AG20443 (cell line): ENCODE measurements around the gene RBM45.
"Not testable (repeated sequence)": the region's sequence is repeated elsewhere in the genome, so short reads cannot be mapped to it uniquely, and the experiment has no call there.

Source experiments
- DNase-seq: peaks from one replicate; pipeline ENCODE4 v3.0.0; 2012; ENCODE audit warnings: low spot score, mixed read lengths

RBM45 gene

DNA sequence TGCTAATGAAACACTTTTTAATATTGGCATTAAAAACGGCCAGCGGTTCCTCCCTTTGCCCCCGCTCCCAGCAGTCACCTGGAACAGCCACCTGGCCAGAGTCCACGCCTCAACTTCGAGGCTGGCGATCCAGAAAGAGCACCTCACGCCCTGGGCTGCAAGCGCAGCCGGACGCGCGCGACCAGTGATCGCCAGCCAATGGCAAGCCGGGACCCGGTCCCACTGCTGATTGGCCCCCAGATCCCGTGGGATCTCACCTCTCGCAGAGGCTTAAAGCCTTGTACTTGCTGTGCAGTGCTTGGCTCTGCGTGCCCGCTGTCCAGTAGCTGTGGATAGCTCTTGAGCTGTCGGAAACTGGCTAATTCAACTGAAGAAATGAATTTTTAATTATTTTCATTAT lies 4.1 kb upstream of the RBM45 start:
- no peak for DNase-seq

DNA sequence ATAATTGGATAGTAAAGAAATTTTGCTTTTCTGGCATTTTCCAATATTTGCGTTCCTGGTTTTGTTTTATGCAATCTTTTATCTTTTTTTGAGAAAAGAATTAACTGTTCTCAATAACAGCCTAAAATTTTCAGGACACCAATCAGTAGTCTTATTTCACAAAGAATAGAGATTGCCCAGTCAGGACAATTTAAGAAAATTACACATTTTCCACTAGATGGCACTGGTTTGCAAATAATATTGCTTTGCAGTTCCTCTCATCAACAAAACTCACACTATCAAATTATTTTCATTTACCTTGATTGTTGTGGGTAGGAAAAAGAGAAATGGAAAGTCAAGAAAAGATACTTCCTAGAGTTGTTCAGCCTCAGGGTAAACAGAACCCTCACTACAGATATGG lies 2.4 kb upstream of the RBM45 start:
- DNase-seq = peak; percentile 56

DNA sequence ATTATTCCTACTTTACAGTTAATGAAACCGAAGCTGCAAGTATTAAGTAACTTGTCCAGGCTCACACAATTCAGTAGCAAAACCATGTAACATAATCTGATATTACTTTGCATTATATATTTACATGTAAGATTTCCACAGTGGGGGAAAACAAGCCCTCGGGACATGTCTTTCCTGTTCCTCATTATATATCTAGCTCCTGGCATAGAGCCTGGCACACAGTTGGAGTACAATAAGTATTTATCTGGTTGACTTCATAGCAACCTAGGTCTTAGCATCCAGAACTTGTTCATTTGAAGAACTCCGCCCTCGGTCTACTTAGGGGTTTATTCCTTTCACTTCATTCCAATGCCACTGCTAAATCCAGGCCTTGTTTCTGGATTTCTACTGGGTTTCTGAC lies 1.6 kb upstream of the RBM45 start:
- no peak for DNase-seq

DNA sequence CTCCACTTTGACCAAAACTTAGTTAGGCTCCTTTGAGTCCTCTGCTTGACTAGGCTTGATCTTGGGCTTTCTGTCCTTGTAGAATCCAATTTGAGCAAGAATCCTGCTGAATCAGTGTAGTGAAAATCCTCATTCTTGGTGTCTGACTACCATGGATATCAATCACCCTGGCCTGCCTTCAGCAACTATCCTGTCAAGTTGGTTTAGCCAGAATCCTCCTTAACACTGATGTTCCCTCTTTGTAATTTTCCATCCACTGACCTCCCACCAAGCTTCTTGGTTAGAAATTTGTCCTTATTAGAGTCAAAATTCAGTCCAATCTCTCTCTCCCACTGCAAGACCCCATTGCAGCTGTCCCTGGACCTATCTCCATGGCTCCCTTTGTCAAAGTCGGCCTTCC lies 494 bp upstream of the RBM45 start:
- no peak for DNase-seq

DNA sequence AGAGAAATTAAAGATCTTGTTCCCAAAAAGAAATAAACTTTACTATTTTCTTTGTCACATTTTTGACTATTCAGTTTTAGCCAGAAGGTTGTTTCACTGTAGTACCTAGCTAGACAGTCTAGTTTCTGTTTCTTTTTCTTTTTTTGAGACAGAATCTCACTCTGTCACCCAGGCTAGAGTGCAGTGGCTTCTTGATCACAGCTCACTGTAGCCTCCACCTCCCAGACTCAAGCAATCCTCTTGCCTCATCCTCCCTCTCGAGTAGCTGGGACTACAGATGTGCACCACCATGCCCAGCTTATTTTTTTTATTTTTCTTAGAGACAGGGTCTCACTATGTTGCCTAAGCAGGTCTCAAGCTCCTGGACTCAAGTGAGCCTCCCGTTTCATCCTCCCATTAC lies 2.2 kb downstream of the RBM45 start:
- DNase-seq = no peak

DNA sequence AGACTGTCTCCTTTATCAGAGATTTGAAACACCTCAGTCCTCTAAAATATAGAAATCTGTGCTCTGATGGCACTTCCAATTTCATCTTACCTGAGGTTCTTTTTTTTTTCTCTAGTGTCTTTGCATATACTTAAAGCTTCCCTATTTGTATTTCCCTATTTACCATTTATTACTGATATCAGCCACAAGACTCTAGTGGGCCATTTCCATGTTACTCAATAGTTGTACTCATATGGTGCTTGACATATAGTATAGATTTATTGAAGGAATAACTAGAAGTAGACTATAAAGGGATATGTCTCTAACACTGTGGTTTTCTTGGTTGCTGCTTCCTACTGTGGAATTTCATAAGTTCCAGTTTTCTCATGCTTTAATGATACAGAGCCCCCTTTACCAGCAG lies 3.0 kb downstream of the RBM45 start:
- no peak for DNase-seq

DNA sequence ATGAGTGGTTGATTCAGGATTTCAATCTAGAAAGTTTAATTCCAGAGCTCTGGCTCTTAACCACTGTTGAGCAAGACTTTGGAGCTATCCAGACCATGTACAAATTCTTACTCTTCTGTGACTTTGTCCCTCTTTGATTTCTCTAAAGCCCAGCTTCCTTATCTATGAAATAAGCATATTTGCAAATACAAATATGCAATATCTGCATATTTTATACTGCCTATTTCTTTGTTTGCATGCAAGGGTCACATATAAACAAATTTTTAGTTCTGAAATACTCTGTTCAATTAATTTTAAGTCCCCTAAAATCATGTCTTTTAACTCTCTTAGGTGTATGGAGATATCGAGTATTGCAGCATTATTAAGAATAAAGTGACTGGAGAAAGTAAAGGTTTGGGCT lies 5.5 kb downstream of the RBM45 start:
- DNase-seq = no peak

DNA sequence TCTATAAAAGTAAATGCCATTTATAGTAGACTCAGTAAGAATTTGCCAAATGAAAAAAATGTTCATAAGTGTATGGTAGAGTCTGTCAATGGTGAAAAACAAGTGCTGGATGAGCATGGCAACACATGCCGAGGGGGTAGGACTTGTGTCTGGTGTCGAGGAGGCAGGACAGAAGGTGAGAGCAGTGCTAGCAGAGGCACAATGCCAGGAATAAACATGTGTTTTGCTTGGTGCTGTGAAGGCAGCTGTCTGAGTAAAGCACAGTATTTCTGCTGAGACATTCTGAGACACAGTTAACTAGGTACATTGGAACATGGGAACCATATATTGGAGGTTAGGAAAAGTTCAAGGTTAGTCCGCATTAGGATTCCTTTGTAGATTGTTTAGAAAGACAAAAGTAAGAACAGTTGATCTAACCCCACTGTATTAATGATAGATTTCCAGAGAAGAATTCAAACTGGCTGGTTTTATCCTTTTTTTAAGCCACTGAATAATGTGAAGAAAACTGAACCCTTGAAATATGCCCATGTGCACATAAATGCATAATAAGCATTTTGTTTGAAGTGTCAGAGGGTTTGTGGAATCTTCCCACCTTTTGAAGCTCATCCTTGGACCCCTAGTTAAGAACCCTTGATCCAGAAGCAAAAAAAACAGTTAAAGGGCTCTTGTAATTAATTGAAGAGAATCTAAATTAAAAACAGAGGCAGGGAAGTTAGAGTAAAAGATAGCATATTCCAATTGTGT lies 7.1 kb downstream of the RBM45 start:
- no peak for DNase-seq

DNA sequence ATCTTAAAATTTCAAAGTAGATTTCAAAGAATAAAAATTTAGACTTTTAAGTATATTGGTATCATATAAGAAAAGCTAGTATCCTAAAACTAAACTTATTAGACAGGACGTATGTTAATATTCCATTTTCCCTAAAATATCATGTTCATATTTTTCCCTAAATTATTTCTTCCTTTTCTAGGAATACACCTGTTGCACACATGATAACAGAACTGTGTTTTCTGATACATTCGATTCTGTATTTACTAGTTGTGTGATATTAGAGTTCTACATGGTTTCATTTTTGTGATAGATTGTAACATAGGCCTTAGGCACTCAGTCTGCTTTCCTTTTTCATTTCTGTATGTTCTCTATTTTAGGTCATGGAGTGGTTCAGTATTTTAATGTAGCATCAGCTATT lies 10.9 kb downstream of the RBM45 start:
- DNase-seq = no peak

DNA sequence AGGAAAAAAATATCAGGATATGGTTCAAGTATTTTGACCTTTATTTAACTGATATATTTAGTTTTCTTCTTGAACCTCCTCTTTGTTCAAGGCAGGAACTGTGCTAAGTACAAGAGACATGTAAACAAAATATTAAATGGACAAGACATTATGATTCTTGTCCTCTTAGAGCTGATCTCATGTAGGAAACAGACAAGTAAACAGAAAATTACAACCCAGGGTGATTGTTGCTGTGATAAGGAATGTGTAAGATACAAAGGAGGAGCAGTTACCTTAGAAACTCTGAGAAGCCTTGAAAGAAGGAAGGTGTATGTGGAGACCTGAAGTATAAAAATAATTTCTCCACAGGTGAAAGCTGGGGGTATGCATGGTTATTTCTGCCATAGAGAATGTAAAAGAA lies 12.9 kb downstream of the RBM45 start:
- no peak for DNase-seq

DNA sequence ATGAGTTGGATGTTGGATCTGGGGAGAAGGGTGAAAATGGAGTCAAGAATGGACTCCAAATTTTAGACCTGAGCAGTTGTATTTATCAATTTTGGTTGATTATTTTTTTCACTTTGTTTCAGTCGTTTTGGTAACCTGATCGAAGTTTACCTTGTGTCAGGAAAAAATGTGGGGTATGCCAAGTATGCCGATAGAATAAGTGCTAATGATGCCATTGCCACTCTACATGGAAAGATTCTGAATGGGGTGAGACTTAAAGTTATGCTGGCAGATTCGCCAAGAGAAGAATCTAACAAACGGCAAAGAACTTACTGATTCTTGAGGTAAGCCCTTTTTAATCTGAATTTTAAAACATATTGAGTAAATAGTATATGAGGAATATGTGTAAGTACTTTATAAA lies 13.6 kb downstream of the RBM45 start:
- DNase-seq = no peak

DNA sequence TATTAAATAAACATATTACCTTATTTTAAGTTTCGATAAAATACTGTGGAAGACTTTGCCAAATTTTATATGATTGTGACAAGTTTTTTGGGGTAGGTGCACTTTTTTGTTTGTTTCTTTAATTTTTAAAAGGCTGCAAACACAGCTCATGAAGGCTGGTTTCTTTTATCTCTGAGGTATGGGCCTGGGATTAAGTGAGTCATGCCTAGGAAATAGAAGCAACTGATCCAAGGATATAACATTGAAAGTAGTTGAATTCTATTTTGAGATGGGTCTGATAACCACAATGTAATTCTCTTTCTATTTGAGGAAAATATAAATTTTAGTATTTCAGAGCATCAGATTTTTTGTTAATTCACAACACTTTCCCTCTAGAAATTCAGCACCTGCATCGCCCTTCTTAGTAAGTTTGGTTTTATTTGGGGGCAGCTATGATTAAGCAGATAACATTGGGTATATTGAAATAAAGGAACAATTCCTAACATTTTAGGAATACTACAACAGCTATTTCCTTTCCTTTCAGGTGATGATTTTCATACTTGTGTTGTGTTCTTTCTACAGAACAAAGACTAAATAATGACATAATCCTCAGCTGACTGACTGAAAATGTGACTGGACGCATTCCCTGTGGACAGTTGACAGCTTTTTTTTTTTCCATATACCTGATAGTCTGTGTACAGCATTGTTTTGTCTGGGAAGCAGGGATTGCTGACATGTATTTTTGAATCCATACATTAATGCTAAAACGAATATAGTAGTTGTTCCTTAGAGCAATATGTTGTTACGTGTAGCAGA lies 16.8 kb downstream of the RBM45 start:
- DNase-seq = no peak

DNA sequence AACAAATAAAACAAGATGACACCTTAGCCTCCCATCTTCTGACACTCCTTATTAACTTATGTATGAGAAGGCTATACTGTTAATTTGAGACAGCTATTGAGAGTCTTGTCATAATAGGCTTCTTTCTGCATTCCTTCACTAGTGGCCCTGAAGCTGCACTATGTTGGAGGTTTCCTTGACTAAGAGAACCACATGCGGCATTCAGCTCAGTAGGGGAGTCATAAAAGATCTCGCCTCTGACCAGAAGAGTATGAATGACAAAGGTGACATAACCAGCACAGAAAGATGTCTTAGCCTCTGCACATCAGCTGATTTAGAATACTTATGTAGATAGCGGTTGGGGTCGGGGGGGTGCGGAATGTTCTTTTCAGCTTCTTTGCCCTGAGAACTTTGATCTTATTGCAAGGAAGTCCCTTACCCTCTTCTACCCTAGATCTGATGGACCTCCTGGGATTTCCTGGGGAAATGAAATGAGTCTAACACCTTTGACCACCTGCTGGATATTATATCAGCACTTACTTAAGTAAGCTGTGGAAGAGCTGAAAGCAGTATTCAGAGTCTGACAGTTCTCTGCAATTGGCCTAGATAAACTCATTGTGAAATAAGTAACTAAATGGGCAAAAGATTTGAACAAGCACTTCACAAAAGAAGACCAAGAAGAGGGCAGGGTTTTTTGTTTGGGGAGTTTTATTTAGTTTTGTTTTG lies 24.2 kb downstream of the RBM45 start:
- DNase-seq = no peak

DNA sequence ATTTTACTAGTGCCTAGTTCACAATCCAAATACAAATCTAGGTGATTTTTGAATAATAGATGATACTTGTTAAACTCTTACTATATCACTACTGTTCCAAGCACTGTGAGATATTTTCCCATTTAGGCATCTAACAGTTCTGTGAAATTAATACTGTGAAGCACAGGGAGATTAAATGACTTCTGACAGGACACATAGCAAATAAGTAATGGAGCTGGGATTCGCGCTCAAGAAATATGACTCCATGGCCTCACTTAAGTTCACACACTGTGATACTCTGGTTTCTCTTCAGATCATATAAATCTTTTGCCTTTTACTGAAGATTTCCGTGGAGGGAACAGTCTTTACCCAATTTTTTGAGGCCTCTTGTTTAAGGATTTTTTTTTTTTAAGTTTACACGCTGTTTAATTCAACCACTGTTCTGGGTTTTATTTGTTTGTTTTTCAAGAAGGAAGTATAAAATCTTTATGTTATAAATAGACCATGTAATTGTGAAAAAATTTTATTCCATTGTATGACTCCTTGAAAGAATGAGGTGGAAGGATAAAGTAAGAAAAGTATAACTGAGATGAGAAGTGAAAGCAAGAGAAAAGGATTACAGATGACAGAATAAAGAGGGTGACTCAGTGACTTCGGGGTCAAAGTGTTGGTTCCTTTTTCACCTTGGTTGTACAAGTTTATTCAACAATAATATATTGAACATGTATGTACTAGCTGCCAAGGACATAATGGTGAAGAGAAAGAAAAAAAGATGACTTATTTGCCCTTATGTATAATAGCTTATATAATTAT lies 30.2 kb downstream of the RBM45 start:
- DNase-seq = no peak

DNA sequence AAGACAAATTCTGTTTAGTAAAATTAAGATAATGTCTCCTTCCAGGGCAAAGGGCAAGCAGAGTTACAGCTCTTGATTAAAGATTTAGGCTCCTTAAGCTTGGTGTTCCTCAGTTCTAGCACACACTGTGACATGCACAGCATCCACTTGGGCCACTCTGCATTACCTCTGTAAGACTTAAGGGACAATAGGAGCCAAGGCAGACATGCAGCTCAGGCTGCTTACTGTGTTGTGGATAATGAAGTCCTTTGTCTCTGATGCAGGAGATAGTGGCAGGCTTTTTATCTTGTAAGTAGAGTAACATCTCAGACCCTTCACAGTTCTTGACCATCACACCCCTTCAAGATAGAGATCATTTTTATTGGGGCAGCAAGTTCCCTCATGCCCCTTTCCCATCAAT lies 31.2 kb downstream of the RBM45 start:
- no peak for DNase-seq

DNA sequence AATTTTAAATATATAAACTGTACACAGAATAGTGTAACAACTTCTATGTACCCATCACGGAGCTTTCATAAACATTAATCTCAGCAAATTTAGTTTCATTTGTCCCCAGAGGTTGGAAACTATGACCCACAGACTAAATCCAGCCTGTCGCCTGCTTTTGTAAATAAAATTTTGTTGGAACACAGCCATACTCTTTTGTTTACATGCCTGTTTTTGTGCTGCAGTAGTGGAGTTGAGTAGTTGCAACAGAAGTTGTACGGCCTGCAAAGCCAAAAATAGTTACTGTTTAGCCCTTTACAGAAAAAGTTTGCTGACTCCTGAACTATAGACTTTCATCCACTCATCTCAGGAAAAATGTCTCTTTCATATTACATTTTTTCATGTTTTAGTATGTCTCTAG lies 39.8 kb downstream of the RBM45 start:
- peak; percentile 13 for DNase-seq

DNA sequence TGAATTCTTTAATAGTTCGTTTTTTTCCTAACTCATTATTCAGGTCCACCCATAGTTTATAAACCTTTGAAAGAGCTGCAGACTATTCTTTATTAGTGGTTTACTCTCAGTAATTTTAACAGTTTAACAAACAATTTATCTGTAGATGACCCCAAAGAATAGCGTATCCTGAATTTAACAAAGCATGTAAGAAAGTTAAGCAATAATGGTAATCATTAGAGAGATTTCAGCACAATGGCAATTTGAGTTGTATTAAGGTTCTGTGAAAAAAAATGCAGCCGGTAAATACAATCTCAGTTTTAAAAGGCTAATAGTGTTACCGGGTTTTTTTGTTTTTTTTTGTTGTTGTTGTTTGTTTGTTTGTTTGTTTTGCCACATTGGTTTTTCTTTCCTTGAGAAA lies 40.3 kb downstream of the RBM45 start:
- DNase-seq = no peak

DNA sequence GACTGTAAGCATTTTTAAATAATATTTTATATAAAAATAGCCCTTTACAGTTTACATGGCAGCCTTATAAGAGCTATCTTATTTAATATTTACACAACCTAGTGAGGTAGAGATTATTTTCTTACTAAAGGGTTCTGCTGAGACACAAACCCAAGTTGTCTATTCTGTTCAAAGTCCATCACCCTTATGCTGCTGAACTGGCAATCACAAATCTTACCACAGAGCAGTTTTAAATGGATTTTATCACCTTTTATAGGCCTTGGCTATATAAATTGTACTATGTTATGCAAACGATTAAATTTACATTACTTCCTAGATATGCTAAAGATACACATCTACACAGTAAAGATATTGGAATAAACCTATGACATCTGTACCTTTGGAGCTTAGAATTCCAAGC lies 40.7 kb downstream of the RBM45 start:
- DNase-seq = no peak

DNA sequence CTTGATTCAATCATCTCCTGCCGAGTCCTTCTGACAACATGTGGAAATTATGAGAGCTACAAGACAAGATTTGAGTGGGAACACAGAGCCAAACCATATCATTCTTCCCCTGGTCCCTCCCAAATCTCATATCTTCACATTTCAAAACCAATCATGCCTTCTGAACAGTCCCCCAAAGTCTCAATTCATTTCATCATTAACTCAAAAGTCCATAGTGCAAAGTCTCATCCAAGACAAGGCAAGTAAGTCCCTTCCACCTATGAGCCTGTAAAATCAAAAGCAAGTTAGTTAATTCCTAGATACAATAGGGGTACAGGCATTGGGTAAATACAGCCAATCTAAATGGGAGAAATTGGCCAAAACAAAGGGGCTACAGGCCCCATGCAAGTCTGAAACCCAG lies 41.6 kb downstream of the RBM45 start:
- DNase-seq = not testable (repeated sequence)

DNA sequence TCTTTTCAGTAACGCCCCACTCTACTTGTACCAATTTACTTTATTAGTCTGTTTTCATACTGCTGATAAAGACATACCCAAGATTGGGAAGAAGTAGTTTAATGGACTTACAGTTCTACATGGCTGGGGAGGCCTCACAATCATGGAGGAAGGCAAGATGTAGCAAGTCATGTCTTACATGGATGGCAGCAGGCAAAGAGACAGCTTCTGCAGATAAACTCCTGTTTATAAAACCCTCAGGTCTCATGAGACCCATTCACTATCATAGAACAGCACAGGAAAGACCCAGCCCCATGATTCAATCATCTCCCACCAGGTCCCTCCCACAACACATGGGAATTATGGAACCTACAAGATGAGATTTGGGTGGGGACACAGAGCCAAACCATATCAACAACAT lies 43.3 kb downstream of the RBM45 start:
- DNase-seq = no peak

DNA sequence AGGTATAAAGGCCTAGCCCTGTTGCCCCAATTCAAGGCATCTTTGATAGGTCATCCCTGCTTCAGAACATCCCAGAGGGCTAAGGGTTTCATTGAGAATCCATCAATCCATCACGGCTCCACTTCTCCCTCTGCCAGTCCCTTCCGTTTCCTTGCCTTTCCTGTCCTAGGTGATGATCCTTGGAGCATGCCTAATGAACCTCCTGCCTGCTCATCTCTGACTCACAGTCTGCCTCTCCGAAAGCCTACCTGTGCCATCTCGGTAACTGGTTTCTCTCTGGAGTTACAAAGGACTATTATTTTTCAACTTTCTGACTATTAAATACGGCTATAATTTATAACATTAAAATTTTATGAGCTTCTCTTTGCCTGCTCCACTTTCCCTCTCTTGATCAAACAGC lies 45.3 kb downstream of the RBM45 start:
- DNase-seq = no peak

DNA sequence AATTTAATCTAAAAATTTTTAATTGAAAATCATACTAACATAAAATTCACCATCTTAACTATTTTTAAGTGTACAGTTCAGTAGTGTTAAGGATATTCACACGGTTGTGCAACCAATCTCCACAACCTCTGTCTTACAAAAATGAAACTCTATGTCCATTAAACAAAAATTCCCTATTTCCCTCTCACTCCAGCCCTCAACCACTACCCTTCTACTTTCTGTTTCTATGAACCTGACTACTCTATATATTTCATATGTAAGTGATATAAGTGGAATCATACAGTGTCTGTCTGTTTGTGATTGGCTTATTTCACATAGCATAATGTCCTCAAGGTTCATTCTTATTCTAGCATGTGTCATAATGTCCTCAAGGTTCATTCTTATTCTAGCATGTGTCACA lies 47.7 kb downstream of the RBM45 start:
- DNase-seq = no peak
